Suprapubic skin (tissue), 4 donors: Measurements from ENCODE around the gene PPP2R2D. TPM values are rescaled to one million over a fixed set of nuclear protein-coding genes. Genes with fewer than 3 reads are reported as not detected.
A peak's percentile ranks its signal among the peaks of the same experiment; 100 is the strongest.

Experiments
- DNase-seq, 2 donors: peaks; one replicate each; pipeline ENCODE4 v3.0.0-alpha.2; 2019; ENCODE audit warnings: low spot score in 2 of 2
- H3K27ac ChIP-seq: fragments of 200-600 bp; sonication (generic); one replicate; pipeline ENCODE4 v1.5.1; 2019
- H3K27me3 ChIP-seq: fragments of 200-600 bp; sonication (generic); one replicate; pipeline ENCODE4 v1.5.1; 2019
- H3K36me3 ChIP-seq: fragments of 200-600 bp; sonication (generic); one replicate; pipeline ENCODE4 v1.5.1; 2019
- H3K4me1 ChIP-seq: fragments of 200-600 bp; sonication (generic); one replicate; pipeline ENCODE4 v1.5.1; 2019
- H3K4me3 ChIP-seq: fragments of 200-600 bp; sonication (generic); one replicate; pipeline ENCODE4 v1.5.1; 2019; ENCODE audit warnings: mild to moderate bottlenecking
- H3K9me3 ChIP-seq: fragments of 200-600 bp; sonication (generic); one replicate; pipeline ENCODE4 v1.5.1; 2019
- EP300 ChIP-seq: sonication (generic); formaldehyde crosslinking; IDR thresholded peaks from one replicate; pipeline ENCODE4 v1.6.1; 2017; ENCODE audit warnings: antibody characterized with exemption
- POLR2A ChIP-seq, 2 donors: fragments of 450-650 bp; IDR thresholded peaks; one replicate each; pipeline ENCODE4 v1.6.1; 2017; ENCODE audit warnings: antibody characterized with exemption in 2 of 2, mild to moderate bottlenecking in 2 of 2, moderate library complexity in 2 of 2
- POLR2AphosphoS5 ChIP-seq, 3 donors: sonication (generic); formaldehyde crosslinking; IDR thresholded peaks; one replicate each; pipeline ENCODE4 v1.6.1; 2017; ENCODE audit warnings: antibody characterized with exemption in 3 of 3
- WGBS: methylation state at CpG from one replicate; pipeline ENCODE4 v1.1.5; 2018; 5-methylcytosine and 5-hydroxymethylcytosine counted together
- total RNA-seq, 4 donors: library from RNA; depleted of rRNA; stranded (reverse); fragments of >200 nt; gene quantifications; one replicate each; pipeline ENCODE4 v1.1.0, GENCODE V29; 2016
- TF ChIP-seq, protein P1 (sequence below), 2 donors: fragments of 200-600 bp in 1 of 2; fragments of 450-650 bp in 1 of 2; sonication (generic) in 1 of 2; IDR thresholded peaks; one replicate each; pipeline ENCODE4 v1.5.1; 2016 to 2019; ENCODE audit warnings: antibody characterized with exemption in 2 of 2, mild to moderate bottlenecking in 1 of 2, moderate library complexity in 1 of 2

Gene PPP2R2D
- total RNA-seq, 4 donors from 2014 or later: 22.6 to 67.2 (median 30.1) TPM

DNA sequence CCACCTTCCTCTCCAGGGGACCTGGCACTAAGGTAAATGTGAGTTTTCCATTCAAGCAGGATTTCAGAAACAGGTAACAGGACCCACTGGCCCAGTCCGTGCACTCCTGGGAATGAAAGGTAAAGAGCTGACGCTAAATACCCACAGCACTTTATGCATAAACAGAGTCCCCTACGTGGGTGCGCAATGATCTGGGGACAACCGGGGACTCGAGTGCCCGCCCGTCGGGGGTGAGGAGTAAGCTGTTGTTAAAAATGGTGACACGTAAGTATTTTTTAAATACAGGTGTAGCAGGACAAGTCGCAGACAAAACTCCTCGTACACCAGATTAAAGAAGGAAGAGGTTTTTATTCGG lies 47.2 kb upstream of the PPP2R2D start:
- TF ChIP-seq, protein P1, sequence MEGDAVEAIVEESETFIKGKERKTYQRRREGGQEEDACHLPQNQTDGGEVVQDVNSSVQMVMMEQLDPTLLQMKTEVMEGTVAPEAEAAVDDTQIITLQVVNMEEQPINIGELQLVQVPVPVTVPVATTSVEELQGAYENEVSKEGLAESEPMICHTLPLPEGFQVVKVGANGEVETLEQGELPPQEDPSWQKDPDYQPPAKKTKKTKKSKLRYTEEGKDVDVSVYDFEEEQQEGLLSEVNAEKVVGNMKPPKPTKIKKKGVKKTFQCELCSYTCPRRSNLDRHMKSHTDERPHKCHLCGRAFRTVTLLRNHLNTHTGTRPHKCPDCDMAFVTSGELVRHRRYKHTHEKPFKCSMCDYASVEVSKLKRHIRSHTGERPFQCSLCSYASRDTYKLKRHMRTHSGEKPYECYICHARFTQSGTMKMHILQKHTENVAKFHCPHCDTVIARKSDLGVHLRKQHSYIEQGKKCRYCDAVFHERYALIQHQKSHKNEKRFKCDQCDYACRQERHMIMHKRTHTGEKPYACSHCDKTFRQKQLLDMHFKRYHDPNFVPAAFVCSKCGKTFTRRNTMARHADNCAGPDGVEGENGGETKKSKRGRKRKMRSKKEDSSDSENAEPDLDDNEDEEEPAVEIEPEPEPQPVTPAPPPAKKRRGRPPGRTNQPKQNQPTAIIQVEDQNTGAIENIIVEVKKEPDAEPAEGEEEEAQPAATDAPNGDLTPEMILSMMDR (IDR thresholded peaks at IDR 0.05): no peak
- no peak for TF ChIP-seq POLR2AphosphoS5 (IDR thresholded peaks at IDR 0.05)
- Histone ChIP-seq H3K27me3 (peaks cover 43% of the 10 kb centered on the region), H3K4me3 (no peak overlapping the region), H3K36me3 (no peaks in the 10 kb centered on the region), H3K4me1 (no peaks in the 10 kb centered on the region), H3K9me3 (no peaks in the 10 kb centered on the region), H3K27ac (no peak overlapping the region)
- 93% methylated on average over 13 of the region's 13 CpGs for WGBS
- peak in 1 of 2 donors; percentile 67 for DNase-seq

DNA sequence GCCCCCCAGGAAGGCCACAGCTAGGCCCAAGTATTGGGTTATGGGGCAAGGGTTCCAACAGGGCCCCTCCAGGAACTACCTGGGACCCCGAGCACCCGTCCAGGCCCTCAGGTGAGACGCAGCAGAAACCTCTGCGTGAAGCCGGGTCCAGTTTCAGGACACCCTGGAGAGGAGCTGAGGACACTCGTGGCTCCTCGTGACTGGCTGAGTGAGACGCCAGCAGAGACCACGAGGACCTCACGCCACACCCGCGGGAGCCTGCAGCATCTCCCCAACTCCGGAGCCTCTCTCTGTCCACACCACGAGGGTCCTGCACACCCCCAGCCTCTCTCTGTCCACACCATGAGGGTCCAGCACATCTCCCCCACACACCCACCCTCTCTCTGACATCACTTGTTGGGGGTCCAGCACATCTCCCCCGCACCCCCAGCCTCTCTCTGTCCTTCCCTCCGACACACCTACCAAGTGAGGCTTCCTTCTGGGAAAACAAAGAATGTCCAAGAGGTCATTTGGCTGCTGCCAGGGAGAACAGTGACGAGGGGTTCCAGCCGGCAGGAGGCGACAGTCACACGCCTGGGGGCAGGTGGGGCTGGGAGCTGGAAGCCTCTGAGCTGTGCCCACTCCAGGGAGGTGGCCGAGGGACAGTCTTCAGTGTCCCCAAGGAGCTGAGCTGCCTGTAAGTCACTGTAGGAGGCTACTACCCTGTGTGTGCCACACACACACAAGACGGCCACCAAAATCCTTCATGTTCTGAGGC lies 46.1 kb upstream of the PPP2R2D start:
- WGBS: 81% methylated on average over 20 of the region's 22 CpGs
- peaks cover 54% of the 10 kb centered on the region for H3K27me3 ChIP-seq
- H3K4me1 ChIP-seq: no peaks in the 10 kb centered on the region
- H3K9me3 ChIP-seq: no peaks in the 10 kb centered on the region
- H3K27ac ChIP-seq: no peak overlapping the region
- H3K4me3 ChIP-seq: no peak overlapping the region
- TF ChIP-seq, protein P1 (IDR thresholded peaks at IDR 0.05): no peak
- TF ChIP-seq POLR2AphosphoS5 (IDR thresholded peaks at IDR 0.05) (no peak), EP300 (no peak), POLR2A (IDR thresholded peaks at IDR 0.05) (no peak)
- no peaks in the 10 kb centered on the region for H3K36me3 ChIP-seq
- peak; percentile 32 to 61 for DNase-seq

DNA sequence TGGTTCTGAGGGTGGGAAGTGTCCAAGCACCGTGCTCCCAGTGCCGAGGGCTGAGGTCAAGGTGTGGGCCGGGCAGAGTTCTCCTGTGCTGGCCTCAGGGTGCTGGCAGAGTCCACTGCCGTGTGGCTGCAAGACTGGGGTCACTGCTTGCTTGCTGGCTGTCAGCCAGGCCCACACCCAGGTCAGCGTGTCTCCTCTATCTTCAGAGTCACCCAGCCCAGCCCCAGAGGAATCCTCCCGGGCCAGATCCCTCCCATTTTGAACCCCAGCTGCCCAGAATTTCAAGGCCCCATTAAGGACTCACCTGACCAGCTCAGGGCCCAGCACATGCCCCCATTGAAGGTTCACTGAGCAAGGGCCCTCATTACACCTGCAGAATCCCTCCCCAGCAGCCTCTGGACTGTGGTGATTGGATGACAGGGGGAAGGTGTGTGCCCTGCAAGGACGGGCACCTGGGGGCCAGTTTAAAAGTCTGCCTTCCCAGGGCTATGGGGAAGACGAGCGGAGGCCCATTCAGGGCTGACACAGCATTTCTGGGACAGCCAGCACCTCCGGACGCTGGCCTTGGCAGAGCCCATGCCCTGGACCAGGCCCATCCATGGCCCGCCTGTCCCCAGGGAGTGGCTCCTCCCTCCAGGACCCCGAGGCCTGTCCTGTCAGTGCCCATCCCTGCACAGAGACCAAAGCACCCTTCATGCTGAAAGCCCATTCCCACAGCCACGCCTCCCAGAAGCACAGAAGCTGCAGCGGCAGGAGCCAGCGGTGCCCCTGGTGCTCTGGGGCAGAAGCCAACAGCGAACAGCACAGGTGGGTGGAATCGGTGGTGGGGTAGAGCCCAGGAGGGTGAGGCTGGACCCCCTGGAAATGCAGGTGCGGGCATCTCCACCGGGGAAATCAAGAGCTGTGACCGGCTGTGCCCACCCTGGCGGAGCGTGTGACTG lies 45.1 kb upstream of the PPP2R2D start:
- H3K4me3 ChIP-seq: no peak overlapping the region
- H3K4me1 ChIP-seq: no peaks in the 10 kb centered on the region
- no peaks in the 10 kb centered on the region for H3K9me3 ChIP-seq
- TF ChIP-seq, protein P1 (IDR thresholded peaks at IDR 0.05): no peak
- TF ChIP-seq POLR2A (IDR thresholded peaks at IDR 0.05) (no peak), EP300 (no peak)
- no peak overlapping the region for H3K27ac ChIP-seq
- peaks cover 63% of the 10 kb centered on the region for H3K27me3 ChIP-seq
- peak; percentile 55 to 65 for DNase-seq
- no peaks in the 10 kb centered on the region for H3K36me3 ChIP-seq
- WGBS: 65% methylated on average over 17 of the region's 23 CpGs

DNA sequence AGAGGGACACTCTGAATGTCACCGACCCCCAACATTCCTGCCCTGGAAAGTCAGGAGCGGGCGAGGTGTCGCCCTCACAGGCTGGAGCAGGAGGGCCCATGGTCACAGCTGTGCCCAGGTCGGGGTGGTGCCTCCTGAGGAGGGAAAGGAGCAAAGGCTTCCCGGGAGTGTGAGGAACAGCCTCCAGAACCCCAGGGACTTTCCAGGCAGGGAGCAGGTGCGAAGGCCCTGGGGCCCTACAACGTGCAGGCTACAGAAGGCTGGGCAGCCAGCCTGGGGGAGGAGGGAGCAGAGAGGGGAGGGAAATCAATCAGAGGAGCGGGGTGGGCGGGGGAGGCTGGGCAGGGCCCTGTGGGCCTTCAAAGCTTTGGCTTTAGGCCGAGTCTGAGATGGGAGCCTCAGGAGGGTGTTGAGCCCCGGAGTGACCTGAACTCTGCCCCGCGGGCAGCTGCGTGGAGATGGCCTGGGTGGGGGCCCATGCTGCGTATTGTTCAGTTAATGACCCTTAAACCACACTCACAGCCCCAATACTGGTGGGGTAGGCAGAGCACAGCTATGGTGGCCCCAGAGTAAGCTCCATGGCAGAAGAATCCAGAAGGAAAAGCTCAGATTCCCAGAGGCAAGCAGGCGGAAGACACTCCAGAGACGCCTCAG lies 44.2 kb upstream of the PPP2R2D start:
- no peak for TF ChIP-seq POLR2A (IDR thresholded peaks at IDR 0.05)
- TF ChIP-seq EP300: no peak
- no peak for TF ChIP-seq POLR2AphosphoS5 (IDR thresholded peaks at IDR 0.05)
- TF ChIP-seq, protein P1 (IDR thresholded peaks at IDR 0.05): no peak
- Histone ChIP-seq H3K27ac (no peak overlapping the region), H3K4me1 (no peaks in the 10 kb centered on the region), H3K27me3 (peaks cover 71% of the 10 kb centered on the region), H3K9me3 (no peaks in the 10 kb centered on the region), H3K4me3 (no peak overlapping the region), H3K36me3 (no peaks in the 10 kb centered on the region)
- peak; percentile 30 to 48 for DNase-seq
- WGBS: 62% methylated on average over 10 of the region's 18 CpGs
